T-helper 2 cell (primary cell): ENCODE data around the gene PID1.

Experiments
- DNase-seq, 5 experiments: peaks; one replicate each; pipeline versions ENCODE4 v3.0.0 to v3.0.0-alpha.2; 2012 to 2022

The PID1 gene

DNA sequence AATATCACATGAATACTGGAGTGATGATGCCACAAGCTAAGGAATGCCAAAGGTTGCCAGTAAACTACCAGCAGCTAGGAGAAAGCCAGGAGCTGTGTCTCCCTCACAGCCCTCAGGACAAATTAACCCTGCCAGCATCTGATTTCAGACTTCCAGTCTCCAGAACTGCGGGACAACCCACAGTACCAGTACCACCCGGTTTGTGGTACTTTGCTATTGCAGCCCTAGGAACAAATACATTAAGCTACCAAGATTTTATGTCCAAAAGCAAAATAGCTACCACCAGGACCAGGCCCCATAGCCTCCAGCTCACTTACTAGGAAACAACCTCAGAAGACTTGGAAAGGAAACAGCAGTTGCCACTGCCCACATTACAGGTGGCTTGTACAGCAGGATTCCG, 10.0 kb downstream of the PID1 start:
- no peak for DNase-seq

GRCh38 chr2:229257985-229258384, 13.1 kb downstream of the PID1 start:
- no peak for DNase-seq

- no peak for DNase-seq
Observed at GRCh38 chr2:229256376-229256775, 14.7 kb downstream of the PID1 start.

- DNase-seq: no peak
Observed at GRCh38 chr2:229254206-229254605, 16.9 kb downstream of the PID1 start.

- DNase-seq: no peak
Observed at GRCh38 chr2:229252996-229253395, 18.1 kb downstream of the PID1 start.

GRCh38 chr2:229252280-229252679, 18.8 kb downstream of the PID1 start:
- DNase-seq: no peak

DNA sequence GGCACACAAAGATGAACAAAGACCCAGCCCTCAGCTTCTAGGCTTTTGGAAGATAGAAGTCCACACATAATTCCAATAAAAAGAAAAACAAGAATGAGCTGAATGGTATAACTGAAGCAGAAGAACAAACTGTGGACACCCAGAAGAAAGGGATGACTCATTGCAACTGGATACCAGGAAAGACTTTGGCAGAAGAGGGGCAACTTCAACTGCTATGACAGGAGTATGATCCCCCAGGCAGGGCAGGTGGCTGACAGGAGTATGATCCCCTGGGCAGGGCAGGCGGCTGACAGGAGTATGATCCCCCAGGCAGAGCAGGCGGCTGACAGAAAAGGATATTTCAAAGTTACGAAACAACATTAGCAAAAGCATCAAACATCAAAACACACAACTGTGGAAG, 21.6 kb downstream of the PID1 start:
- DNase-seq: no peak

GRCh38 chr2:229246334-229246733, 24.8 kb downstream of the PID1 start:
- no peak for DNase-seq

DNA sequence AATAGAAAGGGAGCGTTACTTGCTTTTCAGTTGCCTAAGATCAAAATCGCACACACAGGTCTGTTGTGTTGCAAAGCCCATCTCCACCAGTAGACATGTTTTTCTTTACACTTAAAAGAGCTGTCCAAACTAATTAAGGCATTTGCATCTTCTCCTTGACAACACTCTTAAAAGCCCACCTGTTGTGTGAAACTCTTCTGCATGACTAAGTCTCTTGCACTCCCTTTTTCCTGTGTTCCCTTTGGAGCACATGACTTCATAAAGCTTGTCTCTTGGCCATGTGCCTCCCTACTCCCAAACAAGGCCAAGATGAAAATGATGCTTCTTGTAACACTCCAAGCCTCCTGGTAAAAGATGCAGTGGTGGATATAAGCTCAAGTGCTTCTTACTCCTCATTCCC, 26.1 kb downstream of the PID1 start:
- DNase-seq: no peak

- DNase-seq: no peak
Observed at GRCh38 chr2:229243890-229244560, 27.1 kb downstream of the PID1 start.

DNA sequence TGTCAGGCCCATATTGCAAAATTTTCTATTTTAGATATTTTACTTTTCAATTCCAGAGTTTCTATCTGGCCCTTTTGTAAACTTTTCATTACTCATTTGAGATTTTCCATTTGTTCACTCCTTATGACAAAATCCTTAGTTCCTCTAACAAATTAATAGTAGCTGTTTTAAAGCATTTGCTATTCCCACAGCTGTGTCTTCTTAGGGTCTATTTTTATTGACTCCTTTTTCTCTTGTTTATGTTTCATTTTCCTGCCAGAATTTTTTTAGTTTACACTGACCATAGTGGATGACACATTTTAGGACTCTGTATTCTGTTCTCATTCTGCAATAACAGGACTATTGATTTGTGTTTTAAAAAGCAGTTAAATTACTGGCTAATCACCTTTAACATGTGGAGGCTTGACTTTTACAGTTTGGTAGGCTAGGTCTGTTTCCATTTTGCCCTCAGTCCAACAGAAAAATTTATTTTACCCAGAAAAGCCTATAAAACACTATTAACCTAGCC, 30.0 kb downstream of the PID1 start:
- DNase-seq: no peak

- DNase-seq: no peak
Observed at GRCh38 chr2:229239021-229239420, 32.1 kb downstream of the PID1 start.

- DNase-seq: no peak
Observed at GRCh38 chr2:229237270-229237669, 33.8 kb downstream of the PID1 start.

DNA sequence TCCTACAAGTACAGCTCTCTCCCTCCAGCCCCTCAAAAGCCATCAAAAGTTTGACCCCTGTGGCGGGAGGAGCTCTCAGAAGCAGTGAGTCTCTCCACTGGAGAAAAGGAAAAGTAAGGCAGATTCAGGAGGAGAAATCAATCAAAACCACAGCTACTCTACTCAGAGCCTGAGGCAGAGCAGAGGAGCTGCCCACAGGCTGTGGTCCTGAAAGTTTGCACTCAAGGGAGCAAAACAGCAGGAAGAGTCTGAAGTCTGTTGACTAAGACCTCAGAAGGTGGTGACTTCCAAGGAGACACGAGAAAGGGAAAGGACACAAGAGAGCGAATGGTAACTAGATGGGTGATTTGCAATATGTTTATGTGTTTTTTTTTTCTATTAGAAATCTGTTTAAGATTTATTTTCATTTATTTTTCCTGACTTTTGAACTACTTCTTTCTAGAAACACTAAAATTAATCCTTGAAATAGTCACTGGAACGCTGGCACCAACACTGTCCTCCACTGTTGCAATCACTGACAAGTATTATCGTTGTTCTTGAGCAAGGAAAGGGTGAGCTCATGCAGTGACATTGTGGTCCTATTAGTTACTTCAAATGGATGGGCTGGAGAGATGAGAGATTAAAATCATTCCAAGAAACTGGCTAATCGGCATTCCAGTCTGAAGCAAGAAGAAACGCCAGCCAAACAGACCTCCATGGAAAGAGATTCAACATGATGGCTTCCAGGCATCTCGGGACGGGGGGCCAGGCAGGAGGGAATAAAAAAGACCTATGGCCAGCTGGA, 35.8 kb downstream of the PID1 start:
- DNase-seq: no peak

DNA sequence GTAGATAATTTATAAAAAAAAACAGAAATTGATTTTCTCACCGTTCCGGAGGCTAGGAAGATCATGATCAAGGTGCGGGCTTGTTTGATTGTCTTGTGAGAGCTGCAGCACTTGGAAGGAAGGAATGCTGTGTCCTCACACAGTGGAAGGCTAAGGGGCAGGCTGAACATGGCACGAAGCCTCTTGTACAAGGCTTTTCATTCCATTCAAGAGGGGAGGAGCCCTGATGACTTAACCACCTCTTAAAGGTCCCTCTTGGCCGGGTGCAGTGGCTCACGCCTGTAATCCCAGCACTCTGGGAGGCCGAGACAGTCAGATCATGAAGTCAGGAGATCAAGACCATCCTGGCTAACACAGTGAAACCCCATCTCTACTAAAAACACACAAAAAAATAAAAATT, 39.2 kb downstream of the PID1 start:
- DNase-seq: no peak

DNA sequence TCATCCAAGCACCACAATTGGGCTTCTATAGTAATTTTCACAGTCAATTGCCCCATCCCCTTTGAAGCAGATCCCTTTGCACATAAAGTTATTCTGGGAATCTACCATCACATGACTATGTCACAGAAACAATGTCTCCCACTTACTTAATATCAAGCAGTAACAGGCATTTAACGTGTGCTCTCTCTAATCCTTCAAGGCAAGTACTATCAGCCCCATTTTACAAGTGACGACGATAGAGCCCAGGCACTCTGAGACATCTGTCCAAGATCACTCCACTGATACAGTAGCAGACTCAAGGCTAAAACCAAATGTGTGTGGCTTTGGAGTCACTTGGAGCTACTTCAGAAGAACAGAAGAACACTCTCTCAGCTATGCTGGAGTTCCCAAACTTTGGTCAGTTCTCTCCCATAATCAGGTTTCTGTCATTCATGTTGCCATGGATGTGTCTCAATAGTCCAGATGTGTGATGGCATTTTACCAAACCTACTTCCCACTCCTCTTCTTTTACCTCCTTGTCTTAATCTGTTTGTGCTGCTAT, 39.7 kb downstream of the PID1 start:
- DNase-seq: no peak

GRCh38 chr2:229230911-229231310, 40.2 kb downstream of the PID1 start:
- no peak for DNase-seq

GRCh38 chr2:229230256-229230655, 40.8 kb downstream of the PID1 start:
- no peak for DNase-seq

- DNase-seq: no peak
Observed at GRCh38 chr2:229226382-229226781, 44.7 kb downstream of the PID1 start.

DNA sequence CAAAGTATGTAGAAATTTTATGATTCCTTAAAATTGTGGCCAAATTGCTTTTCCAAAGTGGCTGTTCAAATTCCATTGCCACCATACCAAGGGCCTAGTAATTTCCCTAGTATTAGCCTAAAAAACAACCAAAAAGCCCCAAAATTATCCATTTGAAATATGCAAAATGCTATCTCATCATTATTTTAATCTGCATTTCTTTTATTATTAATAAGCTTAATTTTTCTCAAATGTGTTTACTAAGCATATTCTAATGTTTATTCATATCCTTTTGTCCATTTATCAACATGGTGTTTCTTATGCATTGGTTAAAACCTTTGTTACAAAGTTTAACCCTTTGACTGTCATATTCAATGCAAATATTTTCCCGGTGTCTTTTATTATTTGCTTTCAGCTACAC, 48.0 kb downstream of the PID1 start:
- no peak for DNase-seq

DNA sequence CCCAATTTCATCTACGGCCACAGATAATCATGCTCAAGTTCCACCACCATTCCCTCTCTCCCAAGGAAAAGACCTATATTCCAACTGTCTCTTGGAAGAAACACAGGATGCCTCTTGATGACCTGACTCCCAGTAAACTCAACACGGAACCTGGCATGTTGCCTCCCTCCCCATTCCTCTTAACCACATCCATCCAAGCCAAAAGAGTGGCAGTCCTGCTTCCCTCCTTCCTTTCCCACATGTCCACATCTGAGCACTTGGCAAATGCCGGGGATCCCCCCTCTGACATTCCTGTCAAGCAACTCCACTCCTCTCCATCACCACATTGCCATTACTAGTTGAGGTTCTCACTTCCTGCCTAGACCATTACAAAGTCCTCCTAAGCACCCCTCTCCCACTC, 49.4 kb downstream of the PID1 start:
- DNase-seq: no peak

DNA sequence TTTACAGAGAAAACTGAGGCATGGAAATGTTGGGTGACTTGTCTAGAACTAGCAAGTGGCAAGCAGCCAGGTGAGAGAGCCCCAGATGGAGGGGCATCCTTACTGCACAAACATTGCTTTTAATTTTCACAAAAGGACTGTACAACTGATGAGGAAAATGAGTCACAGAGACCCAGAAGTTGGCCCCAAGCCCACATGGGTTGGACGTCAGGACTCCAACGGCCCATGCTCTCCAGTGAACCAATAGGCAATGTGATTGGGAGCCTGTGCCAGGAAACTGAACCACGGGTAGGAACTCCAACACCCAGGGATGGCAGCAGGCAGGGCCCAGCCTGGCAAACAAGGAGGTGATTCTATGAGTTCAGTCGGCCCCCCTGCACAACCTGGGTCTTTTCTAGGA, 50.8 kb downstream of the PID1 start:
- DNase-seq: no peak

DNA sequence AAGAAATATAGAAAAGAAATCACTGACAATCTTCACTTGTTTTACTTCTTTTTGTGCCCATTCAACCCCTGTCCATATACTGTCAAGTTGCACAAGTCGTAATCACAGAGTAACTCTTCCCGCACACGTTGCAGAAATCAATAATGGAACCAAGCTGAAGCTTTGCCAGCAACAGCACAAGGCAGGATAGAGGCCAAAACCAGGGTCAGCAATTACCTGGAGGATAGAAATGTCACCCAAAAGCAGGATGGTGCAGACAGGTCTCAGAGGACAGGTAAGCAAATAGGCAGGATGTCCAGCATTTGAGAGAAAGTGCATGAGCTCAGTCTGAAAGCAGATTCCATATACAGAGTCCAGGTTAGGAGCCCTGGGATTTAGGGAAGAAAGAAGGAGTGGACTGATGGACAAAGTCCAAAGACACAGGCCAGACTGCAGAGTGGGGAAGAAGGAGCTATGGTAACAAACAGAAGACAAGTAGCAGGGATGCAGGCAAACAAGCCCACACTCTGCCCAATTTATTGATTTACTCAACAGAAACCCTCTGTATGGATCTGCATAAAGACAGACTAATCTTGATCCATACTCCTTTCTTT, 52.7 kb downstream of the PID1 start:
- no peak for DNase-seq

DNA sequence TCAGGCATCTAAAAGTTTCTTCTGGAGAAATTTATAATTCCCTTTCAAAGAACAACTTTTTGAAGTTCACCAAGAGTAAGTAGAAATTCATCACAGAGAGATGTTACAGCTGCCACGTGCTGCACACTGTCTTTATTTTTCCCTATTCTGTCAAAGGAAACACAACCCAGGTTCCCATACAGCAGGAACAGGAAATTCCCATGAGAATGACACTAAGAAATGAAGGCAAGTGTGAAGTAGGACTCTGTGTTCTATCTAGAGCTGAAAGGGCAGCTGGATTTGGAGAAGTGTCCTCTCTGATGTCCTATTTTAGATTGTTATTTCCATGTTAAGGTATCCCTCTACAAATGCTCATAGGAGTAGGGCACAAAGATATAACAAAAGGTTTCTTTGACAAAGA, 58.8 kb downstream of the PID1 start:
- no peak for DNase-seq
